SW 1271 (cell line): ENCODE measurements around the gene C3orf85.
"Not testable (repeated sequence)": the region's sequence is repeated elsewhere in the genome, so short reads cannot be mapped to it uniquely, and the experiment has no call there.

ENCODE experiments used
- DNase-seq, 2 experiments: peaks; one replicate each; lab custom pipeline; 2025; lab: John Stamatoyannopoulos, UW

Gene C3orf85

GRCh38 chr3:109136523-109136922, at the start of gene C3orf85:
C3orf85 (plus strand) TSS chr3:109136719; CDS start chr3:109136848, 129 bp downstream.
- DNase-seq, result no peak

GRCh38 chr3:109089265-109089664, 47.3 kb upstream of the C3orf85 start:
- DNase-seq, result no peak

- no peak for DNase-seq
Measured at GRCh38 chr3:109091846-109092245, 44.7 kb upstream of the C3orf85 start.

- no peak for DNase-seq
Measured at GRCh38 chr3:109093561-109093960, 43.0 kb upstream of the C3orf85 start.

GRCh38 chr3:109095166-109095565, 41.4 kb upstream of the C3orf85 start:
- DNase-seq, result no peak

GRCh38 chr3:109098079-109098644, 38.4 kb upstream of the C3orf85 start:
- DNase-seq, result no peak

GRCh38 chr3:109109574-109109973, 26.9 kb upstream of the C3orf85 start:
- no peak for DNase-seq

GRCh38 chr3:109112946-109113760, 23.4 kb upstream of the C3orf85 start:
- DNase-seq, result no peak

GRCh38 chr3:109114746-109115145, 21.8 kb upstream of the C3orf85 start:
- DNase-seq, result no peak

GRCh38 chr3:109115451-109115850, 21.1 kb upstream of the C3orf85 start:
- DNase-seq, result no peak

GRCh38 chr3:109116031-109116430, 20.5 kb upstream of the C3orf85 start:
- no peak for DNase-seq

GRCh38 chr3:109117939-109118338, 18.6 kb upstream of the C3orf85 start, which contains the start of gene MORC1:
MORC1 (minus strand) TSS chr3:109118134; CDS start chr3:109118059, 75 bp downstream.
- no peak for DNase-seq

- no peak for DNase-seq
Measured at GRCh38 chr3:109118584-109118983, 17.9 kb upstream of the C3orf85 start.

- no peak for DNase-seq
Measured at GRCh38 chr3:109122690-109123089, 13.8 kb upstream of the C3orf85 start.

GRCh38 chr3:109125902-109126301, 10.6 kb upstream of the C3orf85 start:
- DNase-seq, result no peak

- no peak for DNase-seq
Measured at GRCh38 chr3:109127553-109127952, 9.0 kb upstream of the C3orf85 start.

GRCh38 chr3:109131276-109131675, 5.2 kb upstream of the C3orf85 start:
- DNase-seq, result no peak

- DNase-seq, result no peak
Measured at GRCh38 chr3:109132801-109133473, 3.6 kb upstream of the C3orf85 start.

- not testable (repeated sequence) for DNase-seq
Measured at GRCh38 chr3:109133474-109133816, 3.1 kb upstream of the C3orf85 start.

- no peak for DNase-seq
Measured at GRCh38 chr3:109137761-109138160, 1.2 kb downstream of the C3orf85 start.

- DNase-seq, result no peak
Measured at GRCh38 chr3:109140318-109140717, 3.8 kb downstream of the C3orf85 start.

GRCh38 chr3:109143646-109144045, 7.1 kb downstream of the C3orf85 start:
- DNase-seq, result no peak

- no peak for DNase-seq
Measured at GRCh38 chr3:109149078-109149477, 12.6 kb downstream of the C3orf85 start.
